Ovary (tissue), 9 donors: ENCODE measurements around the gene PODXL2. TPM values are rescaled to one million over a fixed set of nuclear protein-coding genes. Genes with fewer than 3 reads are reported as not detected.

Experiments used
- microRNA-seq, 3 donors: library from miRNA; unstranded; fragments of <30 nt; microRNA quantifications; one replicate each; pipeline versions ENCODE4 to v1.2.0, GENCODE V29; 2019 to 2020
- polyA plus RNA-seq, 2 donors: library from polyadenylated mRNA; stranded (reverse); fragments of 200-250 nt in 1 of 2; fragments of 350-450 nt in 1 of 2; fragmentation: Illumina TruSeq in 1 of 2; extraction: RNeasy Lipid Tissue Mini Kit (QIAGEN cat#74804) in 1 of 2; gene quantifications; one replicate each; pipeline ENCODE4 v1.2.3, GENCODE V29; 2013 to 2014
- small RNA-seq: library from RNA; depleted of rRNA; stranded (forward); fragments of <200 nt; gene quantifications from one replicate; pipeline ENCODE3, GENCODE V24; 2016
- total RNA-seq, 7 donors: library from RNA; depleted of rRNA in 2 of 7; stranded (reverse); fragments of >200 nt in 2 of 7; fragmentation: NEBNext Ultra II Directional in 3 of 7; extraction: Animal tissue kit (Norgen Biotek cat#: 25700) in 3 of 7; gene quantifications; one replicate each; pipeline versions ENCODE4 v1.1.0 to v1.2.4, GENCODE V29; 2016 to 2023
- donor health status: DM: no; HTN: no; CAD: no; lungs with moderate emphysema.
- donor health status: DM: no; HTN: no; CAD: no.
- donor health status: Bipolar disorder and iron deficiency.
- donor health status: DM: yes; HTN: yes; CAD: no.
- donor health status: DM: no; HTN: no; CAD: no.
- donor health status: DM: yes; HTN: yes; CAD: no.

Gene PODXL2
- total and polyA plus RNA-seq, 9 donors, result 5.3 to 14.3 (median 8.9) TPM

Small RNAs within 50 kb of the gene (microRNA-seq; reads per million reads assigned to microRNA genes)
- 0 to 1.3 (median 0) reads per million in 3 donors for gene MIR7976

Small RNAs within 50 kb of the gene (small RNA-seq; reads per million reads assigned to genes)
- not detected for gene MIR7976

Other genes starting within 250 kb of the PODXL2 start
- gene TPRA1, start 38.5 kb upstream of the PODXL2 start, total RNA-seq, result 10 to 100 TPM; 31.5 to 40.3 (median 36.7) TPM
- gene TPRA1, start 38.5 kb upstream of the PODXL2 start, polyA plus RNA-seq, result 10 to 100 TPM in 1 of 2 donors, 1 to 10 TPM in 1; 6.4 to 35.2 TPM
- gene MCM2, start 30.8 kb upstream of the PODXL2 start, total RNA-seq, result 10 to 100 TPM in 2 of 7 donors, 1 to 10 TPM in 5; 3.6 to 11.8 (median 7.1) TPM
- gene MCM2, start 30.8 kb upstream of the PODXL2 start, polyA plus RNA-seq, result 1 to 10 TPM; 3.4 to 6.1 TPM
- gene ABTB1, start 43.8 kb downstream of the PODXL2 start, total RNA-seq, result 10 to 100 TPM in 6 of 7 donors, 1 to 10 TPM in 1; 10.0 to 42.4 (median 26.7) TPM
- 10 to 100 TPM in 1 of 2 donors, 1 to 10 TPM in 1; 5.5 to 64.4 TPM for gene ABTB1, start 43.8 kb downstream of the PODXL2 start, polyA plus RNA-seq
- gene MGLL, start 193.3 kb downstream of the PODXL2 start, total RNA-seq, result 10 to 100 TPM in 4 of 7 donors, 1 to 10 TPM in 3; 4.5 to 22.4 (median 13.3) TPM
- gene MGLL, start 193.3 kb downstream of the PODXL2 start, polyA plus RNA-seq, result 10 to 100 TPM in 1 of 2 donors, 1 to 10 TPM in 1; 6.7 to 14.0 TPM